Measurements from ENCODE around the gene GTF3C4. TPM values are rescaled to one million over a fixed set of nuclear protein-coding genes. Genes with fewer than 3 reads are reported as not detected.

GTF3C4 gene
- total and polyA plus RNA-seq, 4 donors, result 3.1 to 18.7 (median 10.8) TPM

DNA sequence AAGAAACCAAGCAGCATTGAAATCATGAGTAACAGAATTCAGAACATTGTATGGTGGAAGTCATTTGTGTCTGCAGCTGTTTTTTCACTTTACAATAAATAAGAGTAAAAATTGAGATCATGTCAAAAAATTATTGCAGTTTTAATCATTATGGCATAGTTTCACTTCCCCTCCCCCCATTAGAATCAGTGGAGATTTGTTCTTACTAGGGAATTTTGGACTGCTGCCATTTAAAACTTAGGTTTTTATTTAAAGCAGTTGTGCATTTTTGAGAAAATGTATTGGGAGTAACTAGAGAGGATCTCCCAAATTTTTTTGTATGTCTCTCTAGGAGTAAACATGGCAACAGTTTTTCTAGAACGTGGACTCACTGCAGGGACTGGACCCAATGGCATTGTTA lies 20.4 kb downstream of the GTF3C4 start:
- WGBS, 2 donors, result 79 to 87% methylated on average over 1 of the region's 1 CpG
- TF ChIP-seq, protein P1, sequence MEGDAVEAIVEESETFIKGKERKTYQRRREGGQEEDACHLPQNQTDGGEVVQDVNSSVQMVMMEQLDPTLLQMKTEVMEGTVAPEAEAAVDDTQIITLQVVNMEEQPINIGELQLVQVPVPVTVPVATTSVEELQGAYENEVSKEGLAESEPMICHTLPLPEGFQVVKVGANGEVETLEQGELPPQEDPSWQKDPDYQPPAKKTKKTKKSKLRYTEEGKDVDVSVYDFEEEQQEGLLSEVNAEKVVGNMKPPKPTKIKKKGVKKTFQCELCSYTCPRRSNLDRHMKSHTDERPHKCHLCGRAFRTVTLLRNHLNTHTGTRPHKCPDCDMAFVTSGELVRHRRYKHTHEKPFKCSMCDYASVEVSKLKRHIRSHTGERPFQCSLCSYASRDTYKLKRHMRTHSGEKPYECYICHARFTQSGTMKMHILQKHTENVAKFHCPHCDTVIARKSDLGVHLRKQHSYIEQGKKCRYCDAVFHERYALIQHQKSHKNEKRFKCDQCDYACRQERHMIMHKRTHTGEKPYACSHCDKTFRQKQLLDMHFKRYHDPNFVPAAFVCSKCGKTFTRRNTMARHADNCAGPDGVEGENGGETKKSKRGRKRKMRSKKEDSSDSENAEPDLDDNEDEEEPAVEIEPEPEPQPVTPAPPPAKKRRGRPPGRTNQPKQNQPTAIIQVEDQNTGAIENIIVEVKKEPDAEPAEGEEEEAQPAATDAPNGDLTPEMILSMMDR (IDR thresholded peaks at IDR 0.05; ENCODE audit: control extremely low read depth, extremely low read depth), result no peak
- H3K36me3 ChIP-seq (ENCODE audit: control insufficient read depth in 4 of 4, insufficient read depth in 4 of 4, low read length in 4 of 4), result peaks cover 10 to 36% (median 20%) of the 10 kb centered on the region in 4 donors

GRCh38 chr9:132694144-132694543 lies 23.9 kb downstream of the GTF3C4 start:
- Histone ChIP-seq H3K4me1 (ENCODE audit: control insufficient read depth in 5 of 5, insufficient read depth in 5 of 5, low read length in 5 of 5) (peaks cover 0 to 19% (median 0%) of the 10 kb centered on the region in 5 donors), H3K9ac (ENCODE audit: insufficient read depth in 1 of 2, low read length in 2 of 2) (no peak overlapping the region), H3K27me3 (ENCODE audit: control insufficient read depth in 3 of 3, insufficient read depth in 3 of 3, low read length in 2 of 3) (no peaks in the 10 kb centered on the region), H3K9me3 (ENCODE audit: control insufficient read depth in 4 of 4, insufficient read depth in 3 of 4, low read length in 3 of 4) (peaks cover 0 to 7% (median 2%) of the 10 kb centered on the region in 4 donors), H3K27ac (ENCODE audit: low read depth in 1 of 2, low read length in 1 of 2) (no peak overlapping the region), H3K36me3 (ENCODE audit: control insufficient read depth in 4 of 4, insufficient read depth in 4 of 4, low read length in 4 of 4) (peaks cover 4 to 20% (median 9%) of the 10 kb centered on the region in 4 donors), H3K4me3 (no peak overlapping the region)
- ATAC-seq (ENCODE audit: insufficient read depth, low FRiP score), result peak; percentile 27
- DNase-seq, result no peak
- 16 to 32% methylated on average over 2 of the region's 2 CpGs for WGBS, 2 donors
- TF ChIP-seq, protein P1 (IDR thresholded peaks at IDR 0.05; ENCODE audit: control extremely low read depth, extremely low read depth), result no peak

More for the DNA sequence above, 20.4 kb downstream of the GTF3C4 start:
- Histone ChIP-seq H3K9me3 (ENCODE audit: control insufficient read depth in 4 of 4, insufficient read depth in 3 of 4, low read length in 3 of 4) (no peaks in the 10 kb centered on the region), H3K27ac (ENCODE audit: low read depth in 1 of 2, low read length in 1 of 2) (no peak overlapping the region), H3K4me3 (no peak overlapping the region), H3K9ac (ENCODE audit: insufficient read depth in 1 of 2, low read length in 2 of 2) (no peak overlapping the region), H3K27me3 (ENCODE audit: control insufficient read depth in 3 of 3, insufficient read depth in 3 of 3, low read length in 2 of 3) (no peaks in the 10 kb centered on the region), H3K4me1 (ENCODE audit: control insufficient read depth in 5 of 5, insufficient read depth in 5 of 5, low read length in 5 of 5) (peaks cover 0 to 17% (median 0%) of the 10 kb centered on the region in 5 donors)
- no peak for ATAC-seq (ENCODE audit: insufficient read depth, low FRiP score)
- peak in 2 of 3 donors; percentile 69 to 75 for DNase-seq

DNA sequence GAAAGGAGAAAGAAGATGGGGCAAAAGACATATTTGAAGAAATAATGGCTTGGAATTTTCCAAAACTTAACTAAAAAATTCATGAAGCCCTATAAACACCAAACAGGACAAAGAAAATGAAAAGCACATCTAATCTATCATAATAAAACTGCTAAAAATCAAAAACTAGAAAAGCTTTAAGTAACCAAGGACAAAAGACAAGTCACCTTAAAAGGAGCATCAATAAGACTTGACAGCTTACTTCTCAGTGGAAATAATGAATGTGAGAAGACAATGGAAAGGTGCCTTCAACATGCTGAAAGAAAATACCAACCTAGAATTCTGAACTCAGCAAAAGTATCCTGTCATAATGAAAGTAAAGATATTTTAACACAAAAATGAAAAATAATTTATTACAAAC lies 27.0 kb downstream of the GTF3C4 start:
- H3K27me3 ChIP-seq (ENCODE audit: control insufficient read depth in 3 of 3, insufficient read depth in 3 of 3, low read length in 2 of 3), result no peaks in the 10 kb centered on the region
- no peak overlapping the region for H3K27ac ChIP-seq (ENCODE audit: low read depth in 1 of 2, low read length in 1 of 2)
- DNase-seq, result no peak
- H3K4me3 ChIP-seq, result no peak overlapping the region
- TF ChIP-seq, protein P1 (IDR thresholded peaks at IDR 0.05; ENCODE audit: control extremely low read depth, extremely low read depth), result no peak
- H3K36me3 ChIP-seq (ENCODE audit: control insufficient read depth in 4 of 4, insufficient read depth in 4 of 4, low read length in 4 of 4), result peaks cover 0 to 3% (median 0%) of the 10 kb centered on the region in 4 donors
- ATAC-seq (ENCODE audit: insufficient read depth, low FRiP score), result no peak
- H3K9me3 ChIP-seq (ENCODE audit: control insufficient read depth in 4 of 4, insufficient read depth in 3 of 4, low read length in 3 of 4), result peaks cover 0 to 7% (median 2%) of the 10 kb centered on the region in 4 donors
- H3K9ac ChIP-seq (ENCODE audit: insufficient read depth in 1 of 2, low read length in 2 of 2), result no peak overlapping the region
- peaks cover 0 to 11% (median 0%) of the 10 kb centered on the region in 5 donors for H3K4me1 ChIP-seq (ENCODE audit: control insufficient read depth in 5 of 5, insufficient read depth in 5 of 5, low read length in 5 of 5)

DNA sequence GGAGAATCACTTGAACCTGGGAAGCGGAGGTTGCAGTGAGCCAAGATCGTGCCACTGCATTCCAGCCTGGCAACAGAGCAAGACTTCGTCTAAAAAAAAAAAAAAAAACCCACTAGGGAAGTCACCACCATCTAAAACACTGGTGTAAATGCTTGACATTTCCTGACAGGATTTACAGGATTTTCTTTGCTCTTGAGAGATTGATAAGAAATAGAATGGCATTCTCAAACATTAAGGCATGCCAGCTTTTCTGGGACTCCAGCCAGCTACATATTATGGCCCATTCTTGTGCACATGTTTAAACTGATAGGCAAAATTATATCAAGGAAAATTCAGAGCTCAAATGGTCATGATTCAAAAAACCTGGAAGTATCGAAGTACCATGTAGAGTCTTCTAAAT lies 28.7 kb downstream of the GTF3C4 start:
- H3K4me3 ChIP-seq, result no peak overlapping the region
- no peaks in the 10 kb centered on the region for H3K36me3 ChIP-seq (ENCODE audit: control insufficient read depth in 4 of 4, insufficient read depth in 4 of 4, low read length in 4 of 4)
- ATAC-seq (ENCODE audit: insufficient read depth, low FRiP score) (no peak), DNase-seq (peak; percentile 68 to 89 (median 82))
- TF ChIP-seq, protein P1 (IDR thresholded peaks at IDR 0.05; ENCODE audit: control extremely low read depth, extremely low read depth), result no peak
- H3K27me3 ChIP-seq (ENCODE audit: control insufficient read depth in 3 of 3, insufficient read depth in 3 of 3, low read length in 2 of 3), result no peaks in the 10 kb centered on the region
- no peak overlapping the region for H3K27ac ChIP-seq (ENCODE audit: low read depth in 1 of 2, low read length in 1 of 2)
- 22 to 55% methylated on average over 4 of the region's 4 CpGs for WGBS, 2 donors
- peaks cover 0 to 11% (median 1%) of the 10 kb centered on the region in 5 donors for H3K4me1 ChIP-seq (ENCODE audit: control insufficient read depth in 5 of 5, insufficient read depth in 5 of 5, low read length in 5 of 5)
- H3K9ac ChIP-seq (ENCODE audit: insufficient read depth in 1 of 2, low read length in 2 of 2), result no peak overlapping the region
- peaks cover 0 to 7% (median 2%) of the 10 kb centered on the region in 4 donors for H3K9me3 ChIP-seq (ENCODE audit: control insufficient read depth in 4 of 4, insufficient read depth in 3 of 4, low read length in 3 of 4)
